OCI-LY3 (cell line): ENCODE results near the gene HOXD13.

Experiments used
- H2AFZ ChIP-seq: fragments of 200-600, 300-600 bp; shearing (Covaris generic); 2 replicates; pipeline ENCODE4 v1.6.0; 2014; ENCODE audit warnings: antibody characterized with exemption, low read depth, low read length
- H3K27ac ChIP-seq: fragments of 200-600, 300-600 bp; sonication (generic); 2 replicates; pipeline ENCODE4 v1.5.1; 2014; ENCODE audit warnings: mild to moderate bottlenecking, low read length, moderate library complexity, mixed read lengths
- H3K27me3 ChIP-seq: fragments of 200-600, 300-600 bp; sonication (generic); 2 replicates; pipeline ENCODE4 v1.6.1; 2014; ENCODE audit warnings: low read depth, low read length, mixed read lengths
- H3K36me3 ChIP-seq: fragments of 200-600, 300-600 bp; sonication (generic); replicated peaks from 2 replicates; pipeline ENCODE3; 2014; ENCODE audit warnings: low read depth, low read length, mixed read lengths
- H3K4me1 ChIP-seq: fragments of 300-600, 200-600 bp; sonication (generic); 2 replicates; pipeline ENCODE4 v1.6.1; 2014; ENCODE audit warnings: low read length, mixed read lengths
- H3K4me2 ChIP-seq: fragments of 200-600, 300-600 bp; sonication (generic); 2 replicates; pipeline ENCODE4 v1.6.1; 2014; ENCODE audit warnings: low read length, mixed read lengths
- H3K4me3 ChIP-seq: fragments of 300-600, 200-600 bp; sonication (generic); 2 replicates; pipeline ENCODE4 v1.5.1; 2014; ENCODE audit warnings: antibody characterized with exemption, mild to moderate bottlenecking, low read length, moderate library complexity
- H3K79me2 ChIP-seq: fragments of 300-600, 200-600 bp; shearing (Covaris generic); 2 replicates; pipeline ENCODE4 v1.6.1; 2014; ENCODE audit warnings: mild to moderate bottlenecking, low read length, mixed read lengths
- H3K9ac ChIP-seq: fragments of 300-600, 200-600 bp; shearing (Covaris generic); 2 replicates; pipeline ENCODE4 v1.6.0; 2014; ENCODE audit warnings: mild to moderate bottlenecking, low read length, moderate library complexity
- H3K9me3 ChIP-seq: fragments of 200-600, 300-600 bp; shearing (Covaris generic); 2 replicates; pipeline ENCODE4 v1.6.1; 2014; ENCODE audit warnings: low read length, mixed read lengths; ENCODE audit not compliant: insufficient read depth
- H4K20me1 ChIP-seq: fragments of 200-600, 300-600 bp; sonication (generic); 2 replicates; pipeline ENCODE4 v1.6.1; 2016; ENCODE audit warnings: low read length, mixed read lengths; ENCODE audit not compliant: insufficient read depth
- CTCF ChIP-seq: fragments of 200-600, 300-600 bp; sonication (generic); IDR thresholded peaks from 2 replicates; pipeline ENCODE4 v1.5.1; 2014; ENCODE audit warnings: antibody characterized with exemption, low read length, low read depth
- EZH2phosphoT487 ChIP-seq: fragments of 200-600 bp; shearing (Covaris generic); IDR thresholded peaks from 2 replicates; pipeline ENCODE4 v1.6.1; 2018; ENCODE audit warnings: antibody characterized with exemption, mixed run types, low read depth

HOXD13 gene

GRCh38 chr2:176088048-176088936, 4.2 kb upstream of the HOXD13 start:
- Histone ChIP-seq H4K20me1 (no peaks in the 10 kb centered on the region), H3K4me3 (peak overlapping the region; percentile 63; the same call in 1 of the 2 replicates)
- TF ChIP-seq CTCF (peak; percentile 49), EZH2phosphoT487 (no peak)

DNA sequence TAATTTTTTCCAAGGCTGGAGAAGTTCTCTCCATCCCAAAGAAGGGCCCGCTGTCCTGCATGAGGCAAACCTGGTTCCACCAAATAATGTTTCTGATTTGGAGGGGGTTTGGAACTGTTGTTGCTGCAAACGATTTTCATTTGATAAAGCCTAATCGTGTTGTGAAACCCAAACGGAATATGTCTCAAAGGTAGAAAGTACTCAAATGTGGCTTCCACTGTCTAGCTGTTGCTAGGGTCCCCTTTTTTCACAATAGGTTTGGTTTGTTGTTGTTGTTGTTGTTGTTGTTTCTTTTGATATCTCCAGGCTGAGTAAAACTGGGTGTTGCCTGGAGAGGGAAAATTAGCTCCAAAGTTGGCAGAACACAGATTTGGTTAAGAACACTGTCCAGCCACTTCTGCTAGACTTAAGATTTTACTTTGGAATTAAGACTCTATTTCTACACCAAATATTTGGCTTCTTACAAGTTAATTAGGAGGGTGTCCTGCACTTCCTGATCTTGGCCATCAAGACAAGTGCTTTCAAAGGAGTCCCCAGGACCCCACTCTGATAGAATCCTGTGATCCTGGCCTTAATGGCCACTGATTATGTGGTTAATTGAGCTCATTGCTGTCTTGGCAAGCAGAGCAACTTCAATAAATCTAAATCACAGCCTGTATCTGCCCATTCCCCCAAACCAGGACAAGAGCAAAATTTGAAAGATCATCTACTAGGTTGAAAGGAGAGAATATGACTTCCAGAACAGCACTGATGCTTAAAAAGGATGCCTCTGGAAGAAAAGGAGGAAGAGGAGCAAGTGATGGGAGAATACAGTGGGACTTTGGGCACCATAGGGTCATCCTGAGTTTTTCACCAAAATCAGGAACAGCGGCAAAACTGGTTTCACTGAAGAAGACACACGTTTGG, 3.3 kb upstream of the HOXD13 start:
- Histone ChIP-seq H3K4me2 (0 out of 2 replicates have a peak overlapping the region, but pooled peaks have one; percentile 51), H3K4me3 (no peak overlapping the region), H3K36me3 (no peaks in the 10 kb centered on the region), H3K9ac (no peak overlapping the region), H3K27me3 (no peaks in the 10 kb centered on the region; the same call in 1 of the 2 replicates), H2AFZ (no peak overlapping the region), H3K4me1 (no peaks in the 10 kb centered on the region), H3K9me3 (no peaks in the 10 kb centered on the region), H4K20me1 (no peaks in the 10 kb centered on the region), H3K79me2 (no peaks in the 10 kb centered on the region), H3K27ac (no peak overlapping the region)
- TF ChIP-seq EZH2phosphoT487 (no peak), CTCF (no peak)

More at GRCh38 chr2:176088048-176088936, 4.2 kb upstream of the HOXD13 start:
- Histone ChIP-seq H3K4me1 (no peaks in the 10 kb centered on the region), H3K9me3 (no peaks in the 10 kb centered on the region), H3K79me2 (no peaks in the 10 kb centered on the region), H3K9ac (no peak overlapping the region), H3K4me2 (peak overlapping the region; percentile 51), H3K36me3 (no peaks in the 10 kb centered on the region), H3K27me3 (no peaks in the 10 kb centered on the region; the same call in 1 of the 2 replicates), H3K27ac (no peak overlapping the region), H2AFZ (no peak overlapping the region; the same call in 1 of the 2 replicates)

GRCh38 chr2:176089843-176090395, 2.6 kb upstream of the HOXD13 start:
- no peaks in the 10 kb centered on the region for H3K79me2 ChIP-seq
- no peak overlapping the region for H3K4me2 ChIP-seq
- no peaks in the 10 kb centered on the region; the same call in 1 of the 2 replicates for H3K27me3 ChIP-seq
- no peaks in the 10 kb centered on the region for H4K20me1 ChIP-seq
- no peaks in the 10 kb centered on the region for H3K36me3 ChIP-seq
- no peak overlapping the region for H3K9ac ChIP-seq
- no peak overlapping the region for H3K27ac ChIP-seq
- H3K4me1 ChIP-seq, result no peaks in the 10 kb centered on the region
- no peak overlapping the region for H3K4me3 ChIP-seq
- TF ChIP-seq CTCF (no peak), EZH2phosphoT487 (no peak)
- no peak overlapping the region for H2AFZ ChIP-seq
- no peaks in the 10 kb centered on the region for H3K9me3 ChIP-seq
